T-helper 1 cell treated with Interleukin-12 subunit alpha and Interleukin-12 subunit beta and Interleukin-4 antibody, amounts not matched to agents 30 μg/mL and 1 μg/mL, for 36 hours (primary cell): ENCODE results near the gene SF3B2.

Experiments used
- H3K27ac Mint-ChIP-seq: one replicate; pipeline ENCODE4 v1.8.0; 2021; ENCODE audit warnings: mild to moderate bottlenecking, mixed read lengths
- H3K27me3 Mint-ChIP-seq: one replicate; pipeline ENCODE4 v1.8.0; 2021; ENCODE audit warnings: low read depth, mixed read lengths
- H3K36me3 Mint-ChIP-seq: one replicate; pipeline ENCODE4 v1.8.0; 2021; ENCODE audit warnings: low read depth, mixed read lengths
- H3K4me1 Mint-ChIP-seq: one replicate; pipeline ENCODE4 v1.8.0; 2021; ENCODE audit warnings: low read depth, mixed read lengths
- H3K4me3 Mint-ChIP-seq: one replicate; pipeline ENCODE4 v1.8.0; 2021; ENCODE audit warnings: mild to moderate bottlenecking, moderate library complexity, mixed read lengths
- H3K9me3 Mint-ChIP-seq: one replicate; pipeline ENCODE4 v1.8.0; 2021; ENCODE audit warnings: mixed read lengths

Gene SF3B2

DNA sequence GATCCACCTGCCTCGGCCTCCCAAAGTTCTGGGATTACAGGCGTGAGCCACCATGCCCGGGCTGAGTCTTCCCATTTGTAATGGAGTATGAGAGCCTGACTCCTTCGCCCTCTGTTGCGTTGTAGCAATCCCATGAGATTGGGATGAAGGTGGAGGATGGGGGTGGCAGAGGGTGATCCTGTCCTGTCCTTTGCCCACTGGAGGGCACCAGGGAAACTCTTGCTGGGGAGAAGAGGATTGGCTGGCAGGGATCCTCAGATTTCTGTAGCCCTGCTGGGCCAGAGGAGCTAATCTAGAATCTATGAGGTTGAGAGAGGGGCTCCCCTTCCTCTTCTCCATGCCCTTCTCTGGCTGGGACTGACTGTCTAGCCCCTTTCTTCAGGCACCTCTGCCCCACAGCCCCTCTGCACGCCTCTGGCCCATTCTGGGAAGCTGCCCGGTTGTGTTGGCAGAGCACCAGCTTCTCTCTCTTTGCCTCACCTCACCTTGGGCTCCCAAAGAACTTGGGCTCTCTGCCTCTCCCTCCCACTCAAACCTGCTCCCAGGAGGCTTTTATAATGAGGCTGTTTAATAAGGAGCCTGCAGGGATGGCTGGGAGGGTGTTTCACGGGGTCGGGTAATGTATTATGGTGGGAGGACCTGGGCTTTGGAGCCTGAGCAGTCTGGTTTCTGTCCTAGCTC is 16.4 kb upstream of the SF3B2 start:
- H3K36me3 Mint-ChIP-seq, result no peaks in the 10 kb centered on the region
- H3K4me1 Mint-ChIP-seq, result no peaks in the 10 kb centered on the region
- no peaks in the 10 kb centered on the region for H3K9me3 Mint-ChIP-seq
- no peak overlapping the region for H3K4me3 Mint-ChIP-seq
- peaks cover 8% of the 10 kb centered on the region for H3K27me3 Mint-ChIP-seq
- no peak overlapping the region for H3K27ac Mint-ChIP-seq

DNA sequence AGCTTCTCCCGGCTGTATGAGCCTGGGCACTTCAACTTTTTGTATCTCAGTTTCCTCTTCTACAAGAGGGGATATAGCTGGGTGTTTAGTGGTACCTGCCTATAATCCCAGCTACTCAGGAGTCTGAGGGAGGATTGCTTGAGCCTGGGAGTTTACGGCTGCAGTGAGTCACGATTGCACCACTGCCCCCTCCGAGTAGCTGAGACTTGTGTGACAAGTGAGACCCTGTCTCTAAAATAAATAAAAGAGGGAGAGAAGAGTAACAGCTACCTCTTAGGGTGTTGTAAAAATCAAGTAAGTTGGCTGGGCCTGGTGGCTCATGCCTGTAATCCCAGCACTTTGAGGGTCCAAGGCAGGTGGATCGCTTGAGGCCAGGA is 15.8 kb upstream of the SF3B2 start:
- H3K27me3 Mint-ChIP-seq, result peaks cover 8% of the 10 kb centered on the region
- no peaks in the 10 kb centered on the region for H3K4me1 Mint-ChIP-seq
- no peaks in the 10 kb centered on the region for H3K36me3 Mint-ChIP-seq
- no peak overlapping the region for H3K4me3 Mint-ChIP-seq
- no peak overlapping the region for H3K27ac Mint-ChIP-seq
- H3K9me3 Mint-ChIP-seq, result no peaks in the 10 kb centered on the region

DNA sequence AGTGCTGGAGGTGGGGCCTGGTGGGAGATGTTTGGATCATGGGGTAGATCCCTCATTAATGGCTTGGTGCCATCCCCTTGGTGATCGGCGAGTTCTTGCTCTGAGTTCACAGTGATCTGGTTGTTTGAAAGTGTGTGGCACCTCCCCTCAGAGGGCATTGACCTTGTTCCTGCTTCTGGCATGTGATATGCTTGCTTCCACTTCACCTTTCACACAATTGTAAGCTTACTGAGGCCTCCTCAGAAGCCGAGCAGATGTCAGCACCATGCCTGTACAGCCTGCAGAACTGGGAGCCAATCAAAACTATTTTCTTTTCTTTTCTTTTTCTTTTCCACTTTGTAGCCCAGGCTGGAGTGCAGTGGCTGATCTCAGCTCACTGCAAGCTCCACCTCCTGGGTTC is 14.8 kb upstream of the SF3B2 start:
- H3K27ac Mint-ChIP-seq, result no peak overlapping the region
- peaks cover 8% of the 10 kb centered on the region for H3K27me3 Mint-ChIP-seq
- no peaks in the 10 kb centered on the region for H3K9me3 Mint-ChIP-seq
- H3K36me3 Mint-ChIP-seq, result no peaks in the 10 kb centered on the region
- no peaks in the 10 kb centered on the region for H3K4me1 Mint-ChIP-seq
- H3K4me3 Mint-ChIP-seq, result no peak overlapping the region

DNA sequence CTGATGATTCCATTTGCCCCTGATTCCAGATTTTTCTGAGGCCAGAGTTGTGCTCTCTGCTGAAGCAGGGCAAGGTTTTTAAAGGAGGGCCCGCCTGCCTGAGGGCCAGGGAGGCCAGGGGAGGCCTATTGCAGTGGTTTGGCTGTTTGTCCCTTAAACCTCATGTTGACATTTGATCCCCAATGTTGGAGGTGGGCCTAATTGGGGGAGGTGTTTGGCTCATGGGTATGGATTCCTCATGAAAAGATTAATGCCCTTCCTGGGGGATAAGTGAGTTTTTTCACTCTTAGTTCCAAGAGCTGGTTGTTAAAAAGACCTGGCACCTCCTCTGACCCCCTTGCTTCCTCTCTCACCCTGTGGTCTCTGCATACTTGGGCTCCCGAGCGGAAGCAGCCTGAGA is 12.4 kb upstream of the SF3B2 start:
- Mint-ChIP-seq H3K36me3 (no peaks in the 10 kb centered on the region), H3K4me3 (no peak overlapping the region), H3K4me1 (peaks cover 4% of the 10 kb centered on the region), H3K27me3 (peaks cover 6% of the 10 kb centered on the region), H3K27ac (no peak overlapping the region), H3K9me3 (no peaks in the 10 kb centered on the region)

DNA sequence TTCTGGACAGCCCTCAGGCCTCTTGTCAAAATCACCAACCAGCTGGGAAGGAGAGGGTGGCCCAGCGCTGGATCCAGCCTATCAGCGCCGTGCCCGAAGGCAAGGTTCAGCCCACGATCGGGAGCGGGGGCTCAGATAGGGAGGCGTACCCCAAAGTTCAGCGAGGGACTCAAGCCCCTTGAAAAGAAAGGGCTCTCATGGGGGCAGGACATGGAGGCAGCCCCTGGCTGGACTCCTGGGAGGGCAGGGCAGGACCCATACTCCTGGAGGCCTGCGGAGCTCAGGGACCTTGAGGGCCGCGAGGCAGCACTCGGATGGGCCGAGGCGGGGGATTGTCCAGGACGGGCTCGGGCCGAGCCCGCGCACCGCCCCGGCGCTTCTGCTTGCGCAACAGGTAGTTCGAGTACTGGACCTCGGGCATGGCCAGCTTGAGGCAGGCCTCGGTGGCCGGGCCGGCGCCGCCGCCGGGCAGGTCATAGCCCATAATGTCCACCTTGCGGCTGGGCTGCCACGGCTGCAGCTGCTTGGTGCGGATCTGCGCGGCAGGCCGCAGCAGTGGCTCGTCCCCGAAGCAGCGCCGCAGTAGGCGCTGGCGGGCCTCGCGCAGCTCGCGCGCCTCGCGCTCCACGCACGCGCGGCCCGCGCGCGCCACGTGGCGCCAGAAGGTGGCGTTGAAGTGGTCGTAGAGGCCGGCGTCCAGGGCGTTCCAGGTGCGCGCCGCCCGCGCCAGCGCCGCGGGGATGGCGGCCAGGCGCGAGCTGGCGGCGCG is 9.8 kb upstream of the SF3B2 start:
- no peak overlapping the region for H3K4me3 Mint-ChIP-seq
- H3K27me3 Mint-ChIP-seq, result peaks cover 5% of the 10 kb centered on the region
- H3K4me1 Mint-ChIP-seq, result peaks cover 9% of the 10 kb centered on the region
- no peak overlapping the region for H3K27ac Mint-ChIP-seq
- H3K36me3 Mint-ChIP-seq, result no peaks in the 10 kb centered on the region
- no peaks in the 10 kb centered on the region for H3K9me3 Mint-ChIP-seq

DNA sequence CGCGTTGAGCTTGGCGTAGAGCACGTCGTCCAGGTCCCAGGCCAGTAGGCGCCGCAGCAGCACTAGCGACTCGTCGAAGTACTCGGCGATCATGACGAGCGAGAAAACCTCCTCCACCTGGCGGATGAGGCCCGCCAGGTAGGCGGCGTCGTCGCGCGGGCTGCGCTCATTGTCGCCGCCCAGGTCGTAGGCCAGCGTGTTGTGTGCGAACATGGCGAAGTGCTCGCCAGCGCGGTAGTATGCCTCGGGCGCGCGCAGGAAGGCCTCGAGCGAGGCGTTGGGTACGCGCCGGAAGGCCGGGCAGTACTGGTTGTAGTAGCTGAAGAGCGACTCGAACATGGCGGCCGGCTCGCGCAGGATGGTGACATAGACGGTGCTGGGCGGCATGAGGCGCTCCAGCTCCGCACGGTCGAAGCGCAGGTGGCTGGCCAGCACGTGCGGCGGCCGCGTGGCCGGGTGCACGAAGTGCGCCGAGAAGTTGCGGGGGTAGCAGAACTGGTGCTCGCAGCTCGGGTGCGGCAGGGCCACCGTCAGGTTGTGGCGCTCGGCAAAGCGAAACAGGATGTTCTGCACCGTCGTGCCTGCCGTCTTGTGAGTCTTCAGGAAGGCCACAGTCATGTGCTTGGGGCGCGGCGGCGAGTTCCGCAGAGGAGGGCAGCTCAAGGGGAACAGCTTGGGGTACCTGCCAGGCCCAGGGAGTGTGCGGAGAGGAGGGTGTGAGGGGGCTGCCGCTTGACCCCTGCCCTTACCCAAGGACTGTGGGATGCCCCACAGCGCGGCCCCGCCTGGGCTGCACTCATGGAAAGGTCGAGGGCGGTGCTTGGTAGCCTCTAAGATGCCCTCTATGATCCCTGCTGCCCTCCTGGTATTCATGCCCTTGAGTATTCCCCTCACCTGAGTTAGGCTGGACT is 8.9 kb upstream of the SF3B2 start:
- peaks cover 9% of the 10 kb centered on the region for H3K4me1 Mint-ChIP-seq

DNA sequence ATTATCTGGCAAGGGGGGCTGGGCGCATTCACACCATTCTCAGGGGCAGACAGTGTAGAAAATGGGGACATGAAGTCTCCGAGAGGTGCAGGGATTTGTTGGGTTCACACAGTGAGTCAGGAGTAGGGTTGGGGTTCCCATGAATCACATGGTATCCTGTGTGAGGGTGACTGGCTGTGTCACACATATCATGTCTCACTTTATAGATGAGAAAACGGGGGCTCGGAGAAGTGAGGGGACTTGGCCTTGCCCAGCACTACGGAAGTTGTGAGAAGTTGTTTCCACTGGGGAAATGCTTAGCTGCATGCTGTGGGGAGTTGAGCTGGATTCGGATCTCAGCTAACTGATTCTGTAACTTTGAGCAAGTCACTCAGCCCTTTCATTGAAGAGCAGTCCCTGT is 7.4 kb upstream of the SF3B2 start:
- peaks cover 14% of the 10 kb centered on the region for H3K4me1 Mint-ChIP-seq
- H3K4me3 Mint-ChIP-seq, result peak overlapping the region; percentile 1
- no peak overlapping the region for H3K27ac Mint-ChIP-seq

More for the DNA sequence above, 8.9 kb upstream of the SF3B2 start:
- H3K9me3 Mint-ChIP-seq, result no peaks in the 10 kb centered on the region
- no peaks in the 10 kb centered on the region for H3K36me3 Mint-ChIP-seq
- peaks cover 5% of the 10 kb centered on the region for H3K27me3 Mint-ChIP-seq
- H3K27ac Mint-ChIP-seq, result no peak overlapping the region
- no peak overlapping the region for H3K4me3 Mint-ChIP-seq

DNA sequence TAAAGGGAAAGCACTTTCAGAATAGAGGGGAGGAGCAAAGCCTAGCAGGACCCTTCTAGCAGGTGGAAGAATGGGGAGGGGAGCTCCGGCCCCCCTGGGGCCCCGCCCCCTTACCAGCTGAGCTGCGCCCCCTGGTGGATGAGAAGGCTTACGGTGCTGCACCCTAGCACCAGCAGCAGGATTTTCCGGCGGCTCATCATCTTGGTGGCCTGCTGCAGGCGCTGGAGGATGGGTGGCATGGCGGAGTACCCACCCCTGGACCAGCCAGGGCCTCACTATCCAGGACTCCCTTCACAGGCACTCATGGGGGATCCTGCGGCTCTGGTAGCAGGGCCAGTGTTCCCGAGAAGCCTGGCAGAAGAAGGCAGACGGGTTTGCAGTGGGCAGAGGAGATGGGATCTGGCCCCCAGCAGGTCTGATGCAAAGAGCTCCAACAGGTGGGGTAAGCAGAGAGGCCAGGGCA is 7.0 kb upstream of the SF3B2 start:
- Mint-ChIP-seq H3K9me3 (no peaks in the 10 kb centered on the region), H3K27me3 (peaks cover 5% of the 10 kb centered on the region), H3K27ac (no peak overlapping the region), H3K36me3 (no peaks in the 10 kb centered on the region), H3K4me3 (peak overlapping the region; percentile 1), H3K4me1 (peaks cover 14% of the 10 kb centered on the region)

More for the DNA sequence above, 7.4 kb upstream of the SF3B2 start:
- H3K36me3 Mint-ChIP-seq, result no peaks in the 10 kb centered on the region
- H3K27me3 Mint-ChIP-seq, result peaks cover 5% of the 10 kb centered on the region
- H3K9me3 Mint-ChIP-seq, result no peaks in the 10 kb centered on the region

DNA sequence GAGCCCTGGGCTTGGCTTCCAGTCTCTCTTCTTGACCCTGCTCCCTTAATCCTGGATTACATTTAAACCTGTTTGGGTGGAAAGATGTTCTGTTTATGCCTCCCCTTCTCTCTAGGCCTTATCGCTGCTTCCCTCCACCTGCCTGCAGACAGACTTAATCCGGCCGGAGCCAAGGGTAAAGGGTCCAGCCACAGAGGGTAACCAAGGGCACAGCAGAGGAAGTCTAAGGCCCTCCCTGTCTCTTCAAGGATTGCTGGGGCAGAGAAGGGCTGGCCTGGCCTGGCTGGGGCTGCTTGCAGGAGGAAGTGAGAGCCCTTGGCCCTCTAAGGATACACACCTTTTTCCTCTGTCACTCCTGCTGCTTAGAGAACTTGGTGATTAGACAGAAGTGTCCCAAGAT is 5.3 kb upstream of the SF3B2 start:
- peaks cover 25% of the 10 kb centered on the region for H3K4me1 Mint-ChIP-seq
- H3K36me3 Mint-ChIP-seq, result no peaks in the 10 kb centered on the region
- no peak overlapping the region for H3K27ac Mint-ChIP-seq
- H3K9me3 Mint-ChIP-seq, result no peaks in the 10 kb centered on the region
- peaks cover 5% of the 10 kb centered on the region for H3K27me3 Mint-ChIP-seq
- no peak overlapping the region for H3K4me3 Mint-ChIP-seq

DNA sequence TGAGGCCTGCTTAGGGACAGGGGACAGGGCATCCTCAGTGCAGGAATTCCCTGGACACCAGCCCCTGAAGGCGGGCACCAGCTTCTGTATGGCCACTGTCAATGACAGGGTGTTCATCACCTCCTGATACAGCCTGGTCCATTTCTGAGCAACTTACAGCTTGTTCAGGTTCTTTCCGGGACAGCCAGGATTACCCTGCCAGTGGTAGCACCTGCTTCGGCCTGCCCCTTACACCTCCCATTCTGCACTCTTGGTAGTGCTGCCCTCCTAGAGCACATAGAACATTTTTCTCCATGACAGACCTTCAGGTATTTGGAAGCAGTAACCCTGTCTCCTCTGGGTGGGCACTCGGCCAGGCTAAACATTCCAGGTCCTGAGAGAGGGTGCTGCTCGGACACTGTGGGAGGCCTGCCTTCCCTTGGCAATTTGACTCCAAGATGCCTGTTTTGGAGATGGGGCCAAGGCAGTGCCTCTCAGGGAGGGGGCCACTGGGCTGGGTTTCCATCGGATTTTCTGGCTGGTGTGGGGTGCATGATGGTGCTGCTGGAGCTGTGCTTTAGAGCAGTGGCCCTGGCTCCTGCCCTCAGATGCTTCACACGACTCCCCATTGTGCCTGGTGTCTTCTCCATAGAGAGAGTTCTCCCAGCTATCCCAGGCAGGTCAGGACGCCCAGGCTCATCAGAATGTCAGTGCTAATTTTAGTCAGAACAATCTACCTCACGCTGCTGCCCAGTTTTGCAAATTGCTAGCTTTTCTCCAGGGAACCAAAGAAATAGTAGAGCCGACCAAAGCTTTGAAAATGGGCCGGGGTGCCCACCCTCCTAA is 4.4 kb upstream of the SF3B2 start:
- Mint-ChIP-seq H3K9me3 (no peaks in the 10 kb centered on the region), H3K27me3 (peaks cover 5% of the 10 kb centered on the region), H3K4me1 (peaks cover 29% of the 10 kb centered on the region), H3K27ac (no peak overlapping the region), H3K4me3 (no peak overlapping the region), H3K36me3 (peaks cover 6% of the 10 kb centered on the region)

DNA sequence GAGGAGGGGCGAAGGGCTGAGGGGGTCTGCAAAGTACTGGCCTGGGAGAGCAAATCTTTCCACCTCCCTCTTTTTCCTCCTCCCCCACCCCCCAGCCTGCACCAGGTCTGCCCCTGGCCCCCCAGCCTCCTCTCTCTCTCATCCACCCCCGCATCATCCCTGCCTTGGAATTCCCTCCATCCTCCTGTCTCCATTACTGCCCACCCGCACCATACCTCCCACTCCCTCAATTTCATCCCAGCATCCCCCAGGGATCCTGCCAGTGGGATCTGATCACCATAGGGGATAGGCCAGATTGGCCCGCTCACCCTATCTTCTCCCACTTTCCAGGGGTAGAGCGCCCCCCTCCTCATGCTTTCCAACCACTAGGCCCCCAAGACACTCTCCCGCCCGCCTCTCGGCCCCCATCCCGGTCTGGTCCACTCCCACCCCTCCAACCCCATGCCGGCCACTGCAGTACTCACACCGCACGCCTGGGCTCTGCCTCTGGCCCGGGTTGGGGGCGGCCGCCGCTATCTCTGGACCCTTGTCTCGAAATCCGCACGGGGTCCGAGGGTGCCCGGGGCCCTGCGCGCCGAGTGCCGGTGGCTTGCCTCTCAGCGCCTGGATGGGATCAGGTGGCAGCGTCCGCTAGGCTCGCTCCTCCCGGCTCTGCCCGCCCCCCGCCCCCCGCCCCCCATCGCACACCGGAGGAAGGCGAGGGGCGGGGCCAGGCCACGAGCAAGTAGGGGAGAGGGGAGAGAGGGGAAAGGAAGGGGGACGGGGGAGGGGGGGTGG is 3.4 kb upstream of the SF3B2 start, which contains the start of gene GAL3ST3:
TSS of gene GAL3ST3 (minus strand) at position 615 of the 777 bp plus-strand sequence. CDS start 3,746 bp downstream, outside the sequence.
- no peak within 1 kb of the TSS for H3K27ac Mint-ChIP-seq
- H3K36me3 Mint-ChIP-seq, result peaks cover 11% of the 10 kb centered on the region
- H3K4me1 Mint-ChIP-seq, result peaks cover 35% of the 10 kb centered on the region
- no peak within 1 kb of the TSS for H3K4me3 Mint-ChIP-seq
- peaks cover 5% of the 10 kb centered on the region for H3K27me3 Mint-ChIP-seq
- H3K9me3 Mint-ChIP-seq, result no peaks in the 10 kb centered on the region

DNA sequence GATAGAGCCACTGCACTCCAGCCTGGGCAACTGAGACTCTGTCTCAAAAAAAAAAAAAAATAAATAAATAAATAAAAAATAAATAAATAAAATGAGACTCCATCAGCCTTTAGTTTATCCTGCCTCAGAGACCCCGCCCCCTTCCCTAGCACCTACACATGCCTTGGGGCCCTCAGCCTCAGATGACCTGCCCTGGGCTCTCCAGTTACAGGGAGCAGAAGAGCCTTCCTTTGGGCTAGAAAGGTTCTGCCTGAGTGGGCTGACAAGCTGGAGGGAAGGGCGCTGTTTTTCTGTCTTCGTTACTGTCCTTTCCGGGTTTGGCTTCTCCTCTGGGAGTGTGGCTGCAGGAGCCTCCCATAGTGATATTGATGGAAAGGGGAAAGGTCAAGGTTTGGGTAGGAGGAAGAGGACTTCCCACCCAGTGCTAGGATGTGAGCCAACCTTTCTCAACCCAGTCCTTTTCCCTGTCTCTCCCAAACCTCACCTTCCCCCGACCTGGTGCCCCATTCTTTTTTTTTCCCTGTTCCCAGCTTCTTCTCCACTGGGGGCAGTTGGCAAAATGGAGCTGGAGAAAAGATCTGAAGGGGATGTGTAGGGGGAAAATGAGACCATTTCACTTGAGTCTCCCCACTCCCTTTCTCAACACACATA is 1.5 kb upstream of the SF3B2 start:
- H3K9me3 Mint-ChIP-seq, result no peaks in the 10 kb centered on the region
- H3K27ac Mint-ChIP-seq, result peak overlapping the region; percentile 90
- H3K4me1 Mint-ChIP-seq, result peaks cover 33% of the 10 kb centered on the region
- peak overlapping the region; percentile 100 for H3K4me3 Mint-ChIP-seq
- peaks cover 5% of the 10 kb centered on the region for H3K27me3 Mint-ChIP-seq
- peaks cover 24% of the 10 kb centered on the region for H3K36me3 Mint-ChIP-seq

DNA sequence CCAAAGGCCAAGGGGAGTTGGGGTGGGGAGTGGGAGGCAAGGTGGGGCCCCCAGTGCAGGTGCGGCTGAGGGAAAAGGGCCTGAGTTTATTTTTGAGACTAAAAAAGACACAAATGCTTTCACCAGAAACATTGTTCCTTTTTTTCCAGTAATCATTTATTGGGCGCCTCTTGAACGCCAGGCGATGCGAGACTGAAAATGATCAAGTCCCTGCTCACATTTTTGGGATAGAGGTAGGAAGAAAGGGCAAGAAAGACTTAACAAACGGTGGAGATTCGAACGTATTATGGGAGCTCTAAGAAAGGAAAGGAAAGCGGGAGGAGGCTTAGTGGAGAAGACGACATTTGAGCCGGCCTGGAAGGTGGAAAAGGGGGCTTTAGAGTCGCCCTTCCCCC is 796 bp upstream of the SF3B2 start:
- H3K36me3 Mint-ChIP-seq, result peaks cover 26% of the 10 kb centered on the region
- H3K9me3 Mint-ChIP-seq, result no peaks in the 10 kb centered on the region
- peaks cover 33% of the 10 kb centered on the region for H3K4me1 Mint-ChIP-seq
- H3K4me3 Mint-ChIP-seq, result peak overlapping the region; percentile 100
- H3K27me3 Mint-ChIP-seq, result peaks cover 5% of the 10 kb centered on the region
- H3K27ac Mint-ChIP-seq, result peak overlapping the region; percentile 90
